Epithelial cell of esophagus (primary cell): ENCODE results near the gene FHIP2A.
A peak's percentile ranks its signal among the peaks of the same experiment; 100 is the strongest.
"Not testable (repeated sequence)": the region's sequence is repeated elsewhere in the genome, so short reads cannot be mapped to it uniquely, and the experiment has no call there.

Experiments
- DNase-seq: peaks from one replicate; pipeline ENCODE4 v3.0.0; 2010; ENCODE audit warnings: low read depth
- H3K4me3 ChIP-seq: 2 replicates; pipeline ENCODE4 v1.5.1; 2011; ENCODE audit warnings: mild to moderate bottlenecking, low read length, control low read depth
- TF ChIP-seq, protein P1 (sequence below): IDR thresholded peaks from 2 replicates; pipeline ENCODE4 v1.5.1; 2011; ENCODE audit warnings: low read depth, mild to moderate bottlenecking, low read length, control low read depth, inconsistent platforms; ENCODE audit not compliant: insufficient read depth; ENCODE audit errors: missing control alignments

The FHIP2A gene

DNA sequence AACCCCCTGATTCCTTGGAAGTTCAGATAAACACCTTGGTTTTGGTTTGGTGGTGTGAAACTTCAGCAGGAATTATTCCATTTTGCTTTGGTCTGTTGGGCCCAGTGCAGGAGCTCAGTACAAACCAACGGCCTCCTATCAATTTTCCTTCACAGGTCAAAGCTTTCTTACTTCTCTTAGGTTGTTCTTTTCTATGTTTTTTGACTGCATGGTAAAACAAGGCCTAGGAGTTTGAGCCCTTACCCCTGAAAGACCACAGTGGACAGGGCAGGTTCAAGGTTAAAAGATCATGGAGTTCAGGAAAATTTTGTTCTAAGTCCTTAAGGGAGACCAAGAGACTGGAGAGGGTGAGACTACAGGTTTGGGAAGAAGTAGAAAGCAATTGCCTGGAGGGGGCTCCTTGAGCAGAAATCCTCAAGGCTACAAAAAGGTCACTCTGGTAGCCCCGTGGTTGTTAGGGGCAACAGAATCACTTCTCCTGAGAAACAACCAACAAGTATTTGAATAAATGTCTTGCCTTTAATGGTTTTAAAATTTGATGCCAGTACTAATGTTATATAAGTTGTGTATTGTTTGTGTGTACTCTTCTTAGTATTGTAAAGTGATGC lies 40.9 kb upstream of the FHIP2A start:
- TF ChIP-seq, protein P1, sequence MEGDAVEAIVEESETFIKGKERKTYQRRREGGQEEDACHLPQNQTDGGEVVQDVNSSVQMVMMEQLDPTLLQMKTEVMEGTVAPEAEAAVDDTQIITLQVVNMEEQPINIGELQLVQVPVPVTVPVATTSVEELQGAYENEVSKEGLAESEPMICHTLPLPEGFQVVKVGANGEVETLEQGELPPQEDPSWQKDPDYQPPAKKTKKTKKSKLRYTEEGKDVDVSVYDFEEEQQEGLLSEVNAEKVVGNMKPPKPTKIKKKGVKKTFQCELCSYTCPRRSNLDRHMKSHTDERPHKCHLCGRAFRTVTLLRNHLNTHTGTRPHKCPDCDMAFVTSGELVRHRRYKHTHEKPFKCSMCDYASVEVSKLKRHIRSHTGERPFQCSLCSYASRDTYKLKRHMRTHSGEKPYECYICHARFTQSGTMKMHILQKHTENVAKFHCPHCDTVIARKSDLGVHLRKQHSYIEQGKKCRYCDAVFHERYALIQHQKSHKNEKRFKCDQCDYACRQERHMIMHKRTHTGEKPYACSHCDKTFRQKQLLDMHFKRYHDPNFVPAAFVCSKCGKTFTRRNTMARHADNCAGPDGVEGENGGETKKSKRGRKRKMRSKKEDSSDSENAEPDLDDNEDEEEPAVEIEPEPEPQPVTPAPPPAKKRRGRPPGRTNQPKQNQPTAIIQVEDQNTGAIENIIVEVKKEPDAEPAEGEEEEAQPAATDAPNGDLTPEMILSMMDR: no peak

DNA sequence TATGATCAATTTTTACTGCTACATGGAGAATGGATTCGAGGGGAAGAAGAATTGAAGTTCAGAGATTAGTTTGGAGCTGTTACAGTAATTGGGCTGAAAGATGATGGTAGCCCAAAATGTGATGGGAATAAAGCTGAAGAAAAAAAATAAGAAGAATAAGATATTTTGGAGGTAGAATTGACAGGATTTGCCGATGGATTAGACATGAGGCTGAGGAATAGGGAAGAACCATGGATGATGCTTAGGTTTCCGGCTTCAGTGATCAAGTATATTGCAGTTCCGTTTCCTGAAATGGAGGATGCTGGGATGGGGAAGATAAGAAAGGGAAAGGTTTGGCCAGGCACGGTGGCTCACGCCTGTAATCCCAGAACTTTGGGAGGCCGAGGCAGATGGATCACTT lies 38.9 kb upstream of the FHIP2A start:
- TF ChIP-seq, protein P1: no peak
- H3K4me3 ChIP-seq: no peak overlapping the region
- no peak for DNase-seq

More for the DNA sequence above, 40.9 kb upstream of the FHIP2A start:
- DNase-seq: no peak
- H3K4me3 ChIP-seq: no peak overlapping the region

DNA sequence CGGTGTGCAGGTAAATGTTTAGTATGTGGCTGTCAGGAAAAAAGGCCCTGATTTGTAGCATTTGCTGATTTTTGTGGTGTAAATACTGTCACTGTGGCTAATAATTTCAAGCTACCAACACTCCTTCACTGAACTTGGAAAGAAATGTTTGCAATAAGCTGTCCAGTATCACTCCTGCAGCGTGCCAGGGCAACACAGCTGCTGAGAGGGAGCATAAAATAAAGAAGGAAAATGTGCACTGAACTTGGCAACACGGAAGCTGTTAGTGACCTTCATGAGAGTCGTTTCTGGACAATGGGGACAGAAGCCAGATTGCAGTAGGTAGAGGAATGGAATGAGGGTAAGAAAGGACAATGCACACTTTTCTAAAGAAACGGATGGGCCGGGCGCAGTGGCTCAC lies 37.9 kb upstream of the FHIP2A start:
- no peak for DNase-seq
- TF ChIP-seq, protein P1: no peak
- no peak overlapping the region for H3K4me3 ChIP-seq

DNA sequence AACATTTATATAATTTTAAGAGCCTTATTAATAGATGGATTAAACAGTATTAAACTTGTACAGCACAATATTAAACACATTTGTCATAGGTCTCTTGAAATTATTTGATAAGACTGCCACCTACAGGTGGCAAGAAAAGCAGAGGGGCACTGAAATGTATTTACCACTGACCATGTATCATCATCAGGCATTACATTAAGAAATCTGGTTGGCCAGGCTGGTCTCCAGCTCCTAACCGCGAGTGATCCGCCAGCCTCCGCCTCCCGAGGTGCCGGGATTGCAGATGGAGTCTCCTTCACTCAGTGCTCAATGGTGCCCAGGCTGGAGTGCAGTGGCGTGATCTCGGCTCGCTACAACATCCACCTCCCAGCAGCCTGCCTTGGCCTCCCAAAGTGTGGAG lies 35.1 kb upstream of the FHIP2A start:
- DNase-seq: peak; percentile 69
- TF ChIP-seq, protein P1: peak; percentile 62
- not testable (repeated sequence) for H3K4me3 ChIP-seq

DNA sequence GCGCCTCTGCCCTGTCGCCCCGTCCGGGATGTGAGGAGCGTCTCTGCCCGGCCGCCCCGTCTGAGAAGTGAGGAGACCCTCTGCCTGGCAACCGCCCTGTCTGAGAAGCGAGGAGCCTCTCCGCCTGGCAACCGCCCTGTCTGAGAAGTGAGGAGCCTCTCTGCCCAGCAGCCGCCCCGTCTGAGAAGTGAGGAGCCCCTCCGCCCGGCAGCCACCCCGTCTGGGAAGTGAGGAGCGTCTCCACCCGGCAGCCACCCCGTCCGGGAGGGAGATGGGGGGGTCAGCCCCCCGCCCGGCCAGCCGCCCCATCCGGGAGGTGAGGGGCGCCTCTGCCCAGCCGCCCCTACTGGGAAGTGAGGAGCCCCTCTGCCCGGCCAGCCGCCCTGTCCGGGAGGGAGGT lies 34.4 kb upstream of the FHIP2A start:
- not testable (repeated sequence) for DNase-seq, H3K4me3 ChIP-seq

DNA sequence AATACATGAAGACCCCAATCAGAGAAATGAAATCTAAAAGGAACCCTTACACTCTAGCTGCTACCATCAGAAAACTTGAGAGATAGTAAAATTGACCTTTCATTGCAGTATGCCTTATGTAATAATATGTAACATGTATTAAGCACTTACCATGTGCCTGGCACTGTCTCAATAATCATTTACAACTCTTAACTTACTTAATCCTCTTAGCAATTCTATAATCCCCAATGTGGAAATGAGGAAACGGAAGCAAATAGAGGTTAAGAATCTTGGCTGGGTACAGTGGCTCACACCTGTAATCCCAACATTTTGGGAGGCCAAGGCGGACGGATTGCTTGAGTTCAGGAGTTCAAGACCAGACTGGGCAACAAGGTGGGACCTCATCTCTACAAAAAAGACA lies 29.8 kb upstream of the FHIP2A start:
- TF ChIP-seq, protein P1: no peak
- no peak for DNase-seq

DNA sequence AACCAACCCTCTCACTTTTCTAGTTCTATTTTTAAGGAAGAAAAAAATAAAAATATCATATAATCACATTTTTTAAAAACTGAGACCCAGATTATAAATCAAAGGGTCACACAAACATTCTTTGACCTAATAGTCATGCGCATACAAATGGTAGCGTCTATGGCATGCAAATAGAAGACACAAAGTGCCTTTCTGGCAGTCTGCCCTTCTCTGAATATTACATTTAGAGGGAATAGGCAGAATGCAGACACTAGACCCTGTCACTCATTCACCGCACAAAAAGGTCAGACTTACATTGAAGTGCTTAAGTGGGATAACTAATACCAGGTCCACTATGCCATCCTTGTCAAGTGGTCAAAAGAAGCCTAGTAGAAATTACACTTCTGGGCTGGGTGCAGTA lies 26.5 kb upstream of the FHIP2A start:
- DNase-seq: no peak
- TF ChIP-seq, protein P1: no peak
- no peak overlapping the region for H3K4me3 ChIP-seq

More for the DNA sequence above, 29.8 kb upstream of the FHIP2A start:
- H3K4me3 ChIP-seq: no peak overlapping the region
